Peyer's patch (tissue), 4 donors: ENCODE results near the gene RALGDS.
A peak's percentile ranks its signal among the peaks of the same experiment; 100 is the strongest.

Source experiments
- CTCF ChIP-seq, 6 experiments: fragments of 450-650 bp in 4 of 6; fragments of 200-600 bp in 2 of 6; sonication (generic) in 1 of 6; IDR thresholded peaks; one replicate each; pipeline ENCODE4 v1.5.1; 2017 to 2019; ENCODE audit warnings: antibody characterized with exemption in 6 of 6, mild to moderate bottlenecking in 3 of 6, moderate library complexity in 1 of 6
- POLR2A ChIP-seq, 2 donors: fragments of 450-650 bp; IDR thresholded peaks; one replicate each; pipeline ENCODE4 v1.5.1; 2017; ENCODE audit warnings: antibody characterized with exemption in 2 of 2, mild to moderate bottlenecking in 2 of 2, moderate library complexity in 2 of 2

GRCh38 chr9:133117271-133118178 lies 3.5 kb downstream of the RALGDS start:
- TF ChIP-seq CTCF (IDR thresholded peaks at IDR 0.05) (no peak), POLR2A (IDR thresholded peaks at IDR 0.05) (peak in 1 of 2 donors; percentile 22)
